ENCODE measurements around the gene NRXN3. TPM values are rescaled to one million over a fixed set of nuclear protein-coding genes. Genes with fewer than 3 reads are reported as not detected.

Gene NRXN3
- total RNA-seq, 1 experiment from 2014 or later = 1.1 TPM

GRCh38 chr14:79265366-79265946, 1095.3 kb downstream of the NRXN3 start:
- intact Hi-C loops (cut with micrococcal nuclease) = no loop called here
- CTCF ChIA-PET = no interaction called here
- H3K4me2 ChIP-seq (ENCODE audit: low read length) = no peak overlapping the region
- H3K79me2 ChIP-seq (ENCODE audit: low read length) = no peaks in the 10 kb centered on the region
- no TSS peak for BruUV-seq (replicated peaks)
- no peaks in the 10 kb centered on the region for H3K27me3 ChIP-seq (ENCODE audit: low read length)
- ATAC-seq (no peak), DNase-seq (peak; percentile 8)
- H3K27ac ChIP-seq (ENCODE audit: low read length) = no peak overlapping the region
- H3K4me3 ChIP-seq (ENCODE audit: low read length) = no peak overlapping the region
- no peaks in the 10 kb centered on the region for H3K4me1 ChIP-seq (ENCODE audit: insufficient read depth, low read length)
- POLR2A ChIA-PET (ENCODE audit: unreplicated experiment) = no interaction called here
- no peak overlapping the region for H3K9ac ChIP-seq (ENCODE audit: low read length)
- TF ChIP-seq EZH2phosphoT487 (IDR thresholded peaks at IDR 0.05; ENCODE audit: borderline replicate concordance, low read length) = no peak
- no peak for TF ChIP-seq CTCF (conservative IDR thresholded peaks at IDR 0.05; ENCODE audit: low read depth, low read length)
- no peak for TF ChIP-seq EZH2 (IDR thresholded peaks at IDR 0.05; ENCODE audit: low read length, unreplicated experiment)
- H3K36me3 ChIP-seq (ENCODE audit: low read depth, low read length) = no peaks in the 10 kb centered on the region
- no peaks in the 10 kb centered on the region for H3F3A ChIP-seq (ENCODE audit: low read length, unreplicated experiment)
- H2AFZ ChIP-seq (ENCODE audit: low read length) = no peak overlapping the region
- no peaks in the 10 kb centered on the region for H3K9me2 ChIP-seq (replicated peaks; ENCODE audit: low read length)
- no peaks in the 10 kb centered on the region for H4K20me1 ChIP-seq (ENCODE audit: low read length)
- no peaks in the 10 kb centered on the region for H3K9me3 ChIP-seq (ENCODE audit: low read length)

GRCh38 chr14:79270361-79270760, 1100.2 kb downstream of the NRXN3 start:
- H3K9ac ChIP-seq (ENCODE audit: low read length) = no peak overlapping the region
- DNase-seq (no peak), ATAC-seq (no peak)
- intact Hi-C loops (cut with micrococcal nuclease) = loop anchor here (10.0 kb wide), 2 partner anchors 414 to 734 kb away; no protein-coding TSS in a partner anchor
- H3K36me3 ChIP-seq (ENCODE audit: low read depth, low read length) = no peaks in the 10 kb centered on the region
- no peaks in the 10 kb centered on the region for H3K4me1 ChIP-seq (ENCODE audit: insufficient read depth, low read length)
- ChIA-PET POLR2A (ENCODE audit: unreplicated experiment) (no interaction called here), CTCF (no interaction called here)
- H3K9me3 ChIP-seq (ENCODE audit: low read length) = no peaks in the 10 kb centered on the region
- H3K4me2 ChIP-seq (ENCODE audit: low read length) = no peak overlapping the region
- no peaks in the 10 kb centered on the region for H3F3A ChIP-seq (ENCODE audit: low read length, unreplicated experiment)
- no peak overlapping the region for H3K4me3 ChIP-seq (ENCODE audit: low read length)
- H2AFZ ChIP-seq (ENCODE audit: low read length) = no peak overlapping the region
- H3K27me3 ChIP-seq (ENCODE audit: low read length) = no peaks in the 10 kb centered on the region
- no peak overlapping the region for H3K27ac ChIP-seq (ENCODE audit: low read length)
- no TSS peak for BruUV-seq (replicated peaks)
- no peaks in the 10 kb centered on the region for H4K20me1 ChIP-seq (ENCODE audit: low read length)
- no peak for TF ChIP-seq EZH2phosphoT487 (IDR thresholded peaks at IDR 0.05; ENCODE audit: borderline replicate concordance, low read length)
- TF ChIP-seq CTCF (conservative IDR thresholded peaks at IDR 0.05; ENCODE audit: low read depth, low read length) = no peak
- no peak for TF ChIP-seq EZH2 (IDR thresholded peaks at IDR 0.05; ENCODE audit: low read length, unreplicated experiment)
- no peaks in the 10 kb centered on the region for H3K79me2 ChIP-seq (ENCODE audit: low read length)
- H3K9me2 ChIP-seq (replicated peaks; ENCODE audit: low read length) = no peaks in the 10 kb centered on the region

- POLR2A ChIA-PET (ENCODE audit: unreplicated experiment) = no interaction called here
- Histone ChIP-seq H3K9me2 (replicated peaks; ENCODE audit: low read length) (no peaks in the 10 kb centered on the region), H2AFZ (ENCODE audit: low read length) (no peak overlapping the region), H3K9me3 (ENCODE audit: low read length) (no peaks in the 10 kb centered on the region), H3K4me1 (ENCODE audit: insufficient read depth, low read length) (no peaks in the 10 kb centered on the region), H3F3A (ENCODE audit: low read length, unreplicated experiment) (no peaks in the 10 kb centered on the region), H3K9ac (ENCODE audit: low read length) (no peak overlapping the region), H3K27me3 (ENCODE audit: low read length) (no peaks in the 10 kb centered on the region), H3K36me3 (ENCODE audit: low read depth, low read length) (no peaks in the 10 kb centered on the region), H4K20me1 (ENCODE audit: low read length) (no peaks in the 10 kb centered on the region), H3K27ac (ENCODE audit: low read length) (no peak overlapping the region), H3K4me3 (ENCODE audit: low read length) (no peak overlapping the region), H3K4me2 (ENCODE audit: low read length) (no peak overlapping the region), H3K79me2 (ENCODE audit: low read length) (no peaks in the 10 kb centered on the region)
- CTCF ChIA-PET = no interaction called here
- BruUV-seq (replicated peaks) = no TSS peak
- no peak for DNase-seq
- TF ChIP-seq EZH2 (IDR thresholded peaks at IDR 0.05; ENCODE audit: low read length, unreplicated experiment) = no peak
- no peak for TF ChIP-seq EZH2phosphoT487 (IDR thresholded peaks at IDR 0.05; ENCODE audit: borderline replicate concordance, low read length)
- no peak for TF ChIP-seq CTCF (conservative IDR thresholded peaks at IDR 0.05; ENCODE audit: low read depth, low read length)
- ATAC-seq = no peak
- intact Hi-C loops (cut with micrococcal nuclease) = loop anchor here (10.0 kb wide), 2 partner anchors 414 to 734 kb away; no protein-coding TSS in a partner anchor
Observed at GRCh38 chr14:79271122-79271521, 1100.9 kb downstream of the NRXN3 start.
